ENCODE results near the gene RABGAP1L. TPM values are rescaled to one million over a fixed set of nuclear protein-coding genes. Genes with fewer than 3 reads are reported as not detected.

Gene RABGAP1L
- total and polyA plus RNA-seq, 10 of the 15 experiments (the other 5 are each of a cell fraction or from before 2014, with no cell fraction given), result 5.8 to 194 (median 113) TPM

GRCh38 chr1:174999216-174999935 lies 840.1 kb downstream of the RABGAP1L start (continued):
- TF ChIP-seq, protein P1, sequence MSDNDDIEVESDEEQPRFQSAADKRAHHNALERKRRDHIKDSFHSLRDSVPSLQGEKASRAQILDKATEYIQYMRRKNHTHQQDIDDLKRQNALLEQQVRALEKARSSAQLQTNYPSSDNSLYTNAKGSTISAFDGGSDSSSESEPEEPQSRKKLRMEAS (IDR thresholded peaks at IDR 0.05; ENCODE audit: low read depth, low read length), result peak; percentile 45; the same call in 1 of the 2 replicates
- TF ChIP-seq RFX5 (IDR thresholded peaks at IDR 0.05; ENCODE audit: low read depth, low read length), result 0 out of 2 replicates have a peak, but pooled peaks have one; percentile 26
- no peak for TF ChIP-seq ETV6 (conservative IDR thresholded peaks at IDR 0.05 in 1 of 2, IDR thresholded peaks at IDR 0.05 in 1 of 2; ENCODE audit: borderline replicate concordance in 1 of 2, low read depth in 1 of 2)

- peak within 1 kb of the TSS; percentile 92 for H3K4me2 ChIP-seq (ENCODE audit: control insufficient read depth, insufficient read depth)
- ChIA-PET POLR2A (interaction anchor here (0.7 to 4.7 kb wide), 23 partner anchors 9 to 1132 kb away, joined by 3 to 45 read pairs (median 4); partner anchors contain the start of genes MRPS14 and ZBTB37), SMC1A (ENCODE audit: uncharacterized antibody, unreplicated experiment) (interaction anchor here (0.6 to 6.5 kb wide), 24 partner anchors 10 to 248 kb away, joined by 3 to 89 read pairs (median 5); partner anchors contain the start of gene MRPS14), RAD21 (ENCODE audit: unreplicated experiment) (interaction anchor here (0.8 to 4.4 kb wide), 19 partner anchors 11 to 251 kb away, joined by 3 to 58 read pairs (median 4); partner anchors contain the start of gene MRPS14), CTCF (interaction anchor here (0.7 to 5.2 kb wide), 21 partner anchors 9 to 233 kb away, joined by 3 to 54 read pairs (median 4); partner anchors contain the start of gene MRPS14)
- peaks cover 9% of the 10 kb centered on the region for H3K4me1 ChIP-seq (ENCODE audit: control insufficient read depth, insufficient read depth, low read length)
- WGBS (ENCODE audit: insufficient coverage, insufficient replicate concordance, low lambda C conversion rate, missing lambda C conversion rate), result under 1% methylated on average over 71 of the region's 71 CpGs
- BruUV-seq (replicated peaks), result no TSS peak
- no peaks in the 10 kb centered on the region for H3K9me3 ChIP-seq (replicated peaks; ENCODE audit: control insufficient read depth, insufficient read depth, low read length)
- ATAC-seq (peak; percentile 14), FAIRE-seq (no peak), DNase-seq (ENCODE audit: low read depth, low spot score) (no peak)
- peaks cover 0 to 3% of the 10 kb centered on the region in 2 experiments; a peak in 3 of 4 replicates for H3K36me3 ChIP-seq (ENCODE audit: control insufficient read depth in 2 of 2, insufficient read depth in 2 of 2, low read length in 1 of 2)
- intact Hi-C loops (cut with micrococcal nuclease; ENCODE audit: unreplicated experiment), result loop anchor here (1.0 to 10.0 kb wide), 6 partner anchors 23 to 1175 kb away; partner anchors contain the start of genes CENPL, DARS2, MRPS14 and RABGAP1L
- H2AFZ ChIP-seq (ENCODE audit: control insufficient read depth, low read depth, low read length), result peak within 1 kb of the TSS; percentile 99
- H3K9ac ChIP-seq (ENCODE audit: control insufficient read depth, insufficient read depth, low read length), result peak within 1 kb of the TSS; percentile 99
- peaks cover 62% of the 10 kb centered on the region for H3K79me2 ChIP-seq (ENCODE audit: control insufficient read depth, insufficient read depth, low read length)
- in situ Hi-C loops (cut with MboI), result loop anchor here (5.0 to 10.0 kb wide), 2 partner anchors 228 to 735 kb away; no protein-coding TSS in a partner anchor
- no peaks in the 10 kb centered on the region for H3K27me3 ChIP-seq (replicated peaks in 1 of 2; ENCODE audit: control insufficient read depth in 2 of 2, insufficient read depth in 2 of 2, low read length in 1 of 2)
- H3K4me3 ChIP-seq, result peak within 1 kb of the TSS; percentile 94
- H4K20me1 ChIP-seq (ENCODE audit: control insufficient read depth, insufficient read depth), result no peaks in the 10 kb centered on the region
- H3K27ac ChIP-seq (ENCODE audit: control insufficient read depth, insufficient read depth), result peak within 1 kb of the TSS; percentile 99
- no peak for TF ChIP-seq BCL11A (IDR thresholded peaks at IDR 0.05; ENCODE audit: low read depth, low read length)
- 0 out of 2 replicates have a peak, but pooled peaks have one; percentile 6 for TF ChIP-seq TBL1XR1 (IDR thresholded peaks at IDR 0.05; ENCODE audit: low read depth, low read length)
- TF ChIP-seq, protein P2, sequence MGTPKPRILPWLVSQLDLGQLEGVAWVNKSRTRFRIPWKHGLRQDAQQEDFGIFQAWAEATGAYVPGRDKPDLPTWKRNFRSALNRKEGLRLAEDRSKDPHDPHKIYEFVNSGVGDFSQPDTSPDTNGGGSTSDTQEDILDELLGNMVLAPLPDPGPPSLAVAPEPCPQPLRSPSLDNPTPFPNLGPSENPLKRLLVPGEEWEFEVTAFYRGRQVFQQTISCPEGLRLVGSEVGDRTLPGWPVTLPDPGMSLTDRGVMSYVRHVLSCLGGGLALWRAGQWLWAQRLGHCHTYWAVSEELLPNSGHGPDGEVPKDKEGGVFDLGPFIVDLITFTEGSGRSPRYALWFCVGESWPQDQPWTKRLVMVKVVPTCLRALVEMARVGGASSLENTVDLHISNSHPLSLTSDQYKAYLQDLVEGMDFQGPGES (IDR thresholded peaks at IDR 0.05), result no peak
- TF ChIP-seq STAT3 (IDR thresholded peaks at IDR 0.05; ENCODE audit: low read depth, low read length), result no peak
- no peak for TF ChIP-seq IRF5 (IDR thresholded peaks at IDR 0.05; ENCODE audit: borderline replicate concordance)
- TF ChIP-seq FOXM1 (IDR thresholded peaks at IDR 0.05; ENCODE audit: low read depth, low read length), result no peak
- TF ChIP-seq RB1 (IDR thresholded peaks at IDR 0.05; ENCODE audit: borderline replicate concordance), result peak; percentile 88; the same call in 1 of the 2 replicates
- peak; percentile 99 for TF ChIP-seq HSF1 (IDR thresholded peaks at IDR 0.05; ENCODE audit: low read depth, low read length)
- peak; percentile 60; the same call in 1 of the 2 replicates for TF ChIP-seq SMARCA5 (IDR thresholded peaks at IDR 0.05)
- no peak for TF ChIP-seq FOS (IDR thresholded peaks at IDR 0.05; ENCODE audit: borderline replicate concordance, extremely low read depth, insufficient read length)
Measured at GRCh38 chr1:174999936-175000696, 840.8 kb downstream of the RABGAP1L start, which contains the start of gene CACYBP. Gene CACYBP, plus strand, starts transcription at chr1:174999947. Its CDS starts 234 bp downstream, at chr1:175000181.

Measured in GM12878 (cell line).